Measurements from ENCODE around the gene STBD1.
"Not testable (repeated sequence)": the region's sequence is repeated elsewhere in the genome, so short reads cannot be mapped to it uniquely, and the experiment has no call there.

Gene STBD1

GRCh38 chr4:76287811-76288210 lies 18.7 kb upstream of the STBD1 start:
- not testable (repeated sequence) for DNase-seq

GRCh38 chr4:76292730-76293129 lies 13.8 kb upstream of the STBD1 start:
- DNase-seq = no peak

- peak; percentile 50 for DNase-seq
Observed at GRCh38 chr4:76293772-76294171, 12.8 kb upstream of the STBD1 start.

GRCh38 chr4:76296286-76296820 lies 10.2 kb upstream of the STBD1 start:
- no peak for DNase-seq

GRCh38 chr4:76298227-76298626 lies 8.3 kb upstream of the STBD1 start:
- DNase-seq = no peak

GRCh38 chr4:76300012-76300411 lies 6.5 kb upstream of the STBD1 start:
- no peak for DNase-seq

GRCh38 chr4:76301068-76301774 lies 5.3 kb upstream of the STBD1 start:
- DNase-seq = peak; percentile 90

GRCh38 chr4:76301775-76302162 lies 4.8 kb upstream of the STBD1 start:
- no peak for DNase-seq

- DNase-seq = no peak
Observed at GRCh38 chr4:76302826-76303438, 3.6 kb upstream of the STBD1 start.

- no peak for DNase-seq
Observed at GRCh38 chr4:76305033-76305687, 1.4 kb upstream of the STBD1 start.

GRCh38 chr4:76306882-76307659 lies 538 bp downstream of the STBD1 start:
- peak; percentile 78 for DNase-seq

GRCh38 chr4:76307660-76308014 lies 1.1 kb downstream of the STBD1 start:
- DNase-seq = no peak

- DNase-seq = peak; percentile 24
Observed at GRCh38 chr4:76308548-76308947, 2.0 kb downstream of the STBD1 start.

- no peak for DNase-seq
Observed at GRCh38 chr4:76309939-76310550, 3.5 kb downstream of the STBD1 start.

- DNase-seq = no peak
Observed at GRCh38 chr4:76310683-76311082, 4.2 kb downstream of the STBD1 start.

- no peak for DNase-seq
Observed at GRCh38 chr4:76311896-76312331, 5.4 kb downstream of the STBD1 start.

GRCh38 chr4:76312457-76312856 lies 5.9 kb downstream of the STBD1 start:
- DNase-seq = no peak

- DNase-seq = no peak
Observed at GRCh38 chr4:76313547-76313946, 7.0 kb downstream of the STBD1 start.

GRCh38 chr4:76315267-76315918 lies 8.9 kb downstream of the STBD1 start:
- no peak for DNase-seq

- DNase-seq = no peak
Observed at GRCh38 chr4:76316131-76316530, 9.6 kb downstream of the STBD1 start.

- DNase-seq = no peak
Observed at GRCh38 chr4:76322236-76322635, 15.7 kb downstream of the STBD1 start.

- no peak for DNase-seq
Observed at GRCh38 chr4:76325072-76325471, 18.5 kb downstream of the STBD1 start.

All from hematopoietic multipotent progenitor cell treated with erythropoietin and hydrocortisone succinate and interleukin-3 and kit ligand, for 6 days (in vitro differentiated cells).